Activated CD4-positive, alpha-beta memory T cell treated with anti-CD3 and anti-CD28 coated beads, Interleukin-2, amount 10 ng/mL, durations not matched to agents 7 days and 5 days (primary cell): Measurements from ENCODE around the gene PLXND1. TPM values are rescaled to one million over a fixed set of nuclear protein-coding genes. Genes with fewer than 3 reads are reported as not detected.

ENCODE experiments used
- CTCF ChIA-PET: fragments of 350-600 bp; sonication (Branson Sonifier 250); formaldehyde crosslinking; loops from one replicate; lab custom pipeline; 2021; ENCODE audit warnings: antibody characterized with exemption, inconsistent platforms; lab: Charles Lee
- POLR2A ChIA-PET: fragments of 350-600 bp; sonication (Branson Sonifier 250); formaldehyde crosslinking; loops from one replicate; lab custom pipeline; 2021; ENCODE audit warnings: antibody characterized with exemption; lab: Charles Lee
- DNase-seq: peaks from one replicate; pipeline ENCODE4 v3.0.0-alpha.2; 2020
- H3K27ac Mint-ChIP-seq: one replicate; pipeline ENCODE4 v1.8.0; 2021; ENCODE audit warnings: mild to moderate bottlenecking, mixed read lengths
- H3K27me3 Mint-ChIP-seq: one replicate; pipeline ENCODE4 v1.8.0; 2021; ENCODE audit warnings: mixed read lengths
- H3K36me3 Mint-ChIP-seq: one replicate; pipeline ENCODE4 v1.8.0; 2021; ENCODE audit warnings: low read depth, mixed read lengths
- H3K4me1 Mint-ChIP-seq: one replicate; pipeline ENCODE4 v1.8.0; 2021; ENCODE audit warnings: mixed read lengths
- H3K4me3 Mint-ChIP-seq: one replicate; pipeline ENCODE4 v1.8.0; 2021; ENCODE audit warnings: mild to moderate bottlenecking, mixed read lengths
- H3K9me3 Mint-ChIP-seq: one replicate; pipeline ENCODE4 v1.8.0; 2021; ENCODE audit warnings: mixed read lengths
- total RNA-seq, 2 experiments: library from RNA; stranded (reverse); gene quantifications; one replicate each; pipeline ENCODE4 v1.2.3, GENCODE V29; 2021

PLXND1 gene
- total RNA-seq, 2 experiments from 2014 or later, result 13.4 to 18.0 TPM

DNA sequence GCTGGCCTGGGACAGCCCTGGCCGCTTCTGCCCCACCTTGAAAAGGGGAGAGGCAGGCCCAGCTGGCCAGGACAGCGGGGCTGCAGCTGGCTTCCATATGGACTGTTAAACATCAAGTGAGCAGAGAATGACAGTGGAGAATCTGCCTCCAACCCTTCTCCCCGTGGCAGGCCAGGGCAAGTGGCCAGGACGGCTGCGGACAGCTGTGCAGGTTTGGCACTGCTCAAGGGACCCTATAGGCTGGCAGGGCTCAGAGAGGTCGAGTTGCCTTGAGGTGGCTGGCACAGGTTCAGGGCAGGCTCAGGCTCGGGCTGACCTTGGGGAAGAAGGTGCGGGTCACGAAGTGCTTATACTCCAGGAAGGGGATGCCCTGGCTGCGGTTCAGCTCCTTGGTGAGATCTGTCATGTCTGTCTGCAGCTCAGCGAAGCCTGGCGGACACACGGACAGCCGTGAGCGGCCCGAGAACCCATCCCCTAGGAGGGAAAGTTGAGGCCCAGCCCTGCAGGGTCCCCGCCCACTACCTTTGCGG lies 39.2 kb downstream of the PLXND1 start:
- CTCF ChIA-PET, result interaction anchor here (1.4 kb wide), 1 partner anchor 9 kb away, joined by 3 read pairs; no protein-coding TSS in a partner anchor
- POLR2A ChIA-PET, result interaction anchor here (1.3 to 1.5 kb wide), 2 partner anchors 9 to 60 kb away, joined by 3 to 6 read pairs; no protein-coding TSS in a partner anchor
- Mint-ChIP-seq H3K4me1 (peaks cover 2% of the 10 kb centered on the region), H3K27ac (no peak overlapping the region), H3K27me3 (peaks cover 2% of the 10 kb centered on the region), H3K36me3 (no peaks in the 10 kb centered on the region), H3K4me3 (no peak overlapping the region), H3K9me3 (no peaks in the 10 kb centered on the region)
- no peak for DNase-seq

- Mint-ChIP-seq H3K27me3 (peaks cover 2% of the 10 kb centered on the region), H3K4me3 (no peak overlapping the region), H3K9me3 (no peaks in the 10 kb centered on the region), H3K4me1 (peaks cover 2% of the 10 kb centered on the region), H3K36me3 (no peaks in the 10 kb centered on the region), H3K27ac (no peak overlapping the region)
- CTCF ChIA-PET, result no interaction called here
- POLR2A ChIA-PET, result interaction anchor here (1.2 to 1.3 kb wide), 2 partner anchors 11 to 39 kb away, joined by 3 to 5 read pairs; no protein-coding TSS in a partner anchor
- DNase-seq, result no peak
Measured at GRCh38 chr3:129565902-129566301, 40.6 kb downstream of the PLXND1 start.

GRCh38 chr3:129564981-129565644 lies 41.4 kb downstream of the PLXND1 start:
- Mint-ChIP-seq H3K9me3 (no peaks in the 10 kb centered on the region), H3K4me1 (peaks cover 5% of the 10 kb centered on the region), H3K27me3 (peaks cover 5% of the 10 kb centered on the region), H3K27ac (no peak overlapping the region), H3K36me3 (no peaks in the 10 kb centered on the region), H3K4me3 (no peak overlapping the region)
- ChIA-PET CTCF (no interaction called here), POLR2A (interaction anchor here (1.2 to 1.3 kb wide), 2 partner anchors 12 to 40 kb away, joined by 3 to 5 read pairs; no protein-coding TSS in a partner anchor)
- no peak for DNase-seq

DNA sequence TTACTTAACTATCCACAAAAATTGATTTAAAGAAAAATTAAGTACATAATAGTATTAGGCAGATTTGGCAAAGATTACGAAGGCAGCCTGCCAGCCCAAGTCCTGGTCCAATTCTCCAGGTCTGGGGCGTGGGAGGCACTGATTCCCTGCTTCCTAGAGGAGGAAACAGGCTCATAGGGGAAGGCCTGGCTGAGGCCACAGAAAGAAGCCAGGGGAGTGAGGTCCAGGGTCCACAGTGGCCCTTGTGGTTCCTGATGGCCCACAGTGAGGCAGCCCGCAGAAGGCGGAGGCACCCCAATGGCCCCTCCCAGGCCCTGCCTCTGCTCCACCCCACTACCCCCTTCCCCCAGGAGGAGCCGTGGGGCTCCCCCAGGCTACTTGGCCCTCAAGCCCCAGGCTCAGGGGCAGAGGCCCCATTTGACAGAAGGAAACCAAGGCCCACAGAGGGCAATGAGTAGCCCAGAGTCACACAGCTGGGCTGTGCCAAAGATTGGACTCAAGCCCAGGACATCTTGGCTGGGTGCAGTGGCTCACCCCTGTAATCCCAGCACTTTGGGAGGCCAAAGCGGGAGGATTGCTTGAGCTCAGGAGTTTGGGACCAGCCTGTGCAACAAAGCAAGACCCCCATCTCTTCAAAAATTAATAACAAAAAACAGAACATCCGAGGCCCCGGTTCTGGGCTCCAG lies 42.5 kb downstream of the PLXND1 start:
- H3K4me1 Mint-ChIP-seq, result peaks cover 5% of the 10 kb centered on the region
- ChIA-PET CTCF (no interaction called here), POLR2A (no interaction called here)
- no peak overlapping the region for H3K27ac Mint-ChIP-seq
- H3K27me3 Mint-ChIP-seq, result peaks cover 2% of the 10 kb centered on the region
- DNase-seq, result no peak
- no peak overlapping the region for H3K4me3 Mint-ChIP-seq
- no peaks in the 10 kb centered on the region for H3K9me3 Mint-ChIP-seq
- no peaks in the 10 kb centered on the region for H3K36me3 Mint-ChIP-seq

- H3K36me3 Mint-ChIP-seq, result no peaks in the 10 kb centered on the region
- H3K27ac Mint-ChIP-seq, result no peak overlapping the region
- H3K9me3 Mint-ChIP-seq, result no peaks in the 10 kb centered on the region
- H3K27me3 Mint-ChIP-seq, result peaks cover 2% of the 10 kb centered on the region
- H3K4me1 Mint-ChIP-seq, result peaks cover 9% of the 10 kb centered on the region
- DNase-seq, result no peak
- ChIA-PET POLR2A (no interaction called here), CTCF (no interaction called here)
- no peak overlapping the region for H3K4me3 Mint-ChIP-seq
Measured at GRCh38 chr3:129563332-129563731, 43.1 kb downstream of the PLXND1 start.

GRCh38 chr3:129562803-129563202 lies 43.7 kb downstream of the PLXND1 start:
- ChIA-PET CTCF (no interaction called here), POLR2A (interaction anchor here (1.6 kb wide), 1 partner anchor 43 kb away, joined by 4 read pairs; the partner anchor contains the start of gene PLXND1)
- no peaks in the 10 kb centered on the region for H3K36me3 Mint-ChIP-seq
- peaks cover 12% of the 10 kb centered on the region for H3K4me1 Mint-ChIP-seq
- peaks cover 2% of the 10 kb centered on the region for H3K27me3 Mint-ChIP-seq
- H3K9me3 Mint-ChIP-seq, result no peaks in the 10 kb centered on the region
- no peak overlapping the region for H3K27ac Mint-ChIP-seq
- no peak overlapping the region for H3K4me3 Mint-ChIP-seq
- no peak for DNase-seq

- no peaks in the 10 kb centered on the region for H3K9me3 Mint-ChIP-seq
- CTCF ChIA-PET, result no interaction called here
- peaks cover 15% of the 10 kb centered on the region for H3K4me1 Mint-ChIP-seq
- H3K36me3 Mint-ChIP-seq, result no peaks in the 10 kb centered on the region
- POLR2A ChIA-PET, result interaction anchor here (1.6 kb wide), 1 partner anchor 44 kb away, joined by 4 read pairs; the partner anchor contains the start of gene PLXND1
- H3K27me3 Mint-ChIP-seq, result peaks cover 2% of the 10 kb centered on the region
- no peak overlapping the region for H3K4me3 Mint-ChIP-seq
- no peak for DNase-seq
- no peak overlapping the region for H3K27ac Mint-ChIP-seq
Measured at GRCh38 chr3:129561619-129562248, 44.7 kb downstream of the PLXND1 start.

- Mint-ChIP-seq H3K27ac (no peak overlapping the region), H3K9me3 (no peaks in the 10 kb centered on the region), H3K27me3 (peaks cover 2% of the 10 kb centered on the region), H3K4me1 (peaks cover 15% of the 10 kb centered on the region), H3K4me3 (no peak overlapping the region), H3K36me3 (no peaks in the 10 kb centered on the region)
- ChIA-PET CTCF (no interaction called here), POLR2A (interaction anchor here (1.6 kb wide), 1 partner anchor 45 kb away, joined by 4 read pairs; the partner anchor contains the start of gene PLXND1)
- DNase-seq, result no peak
Measured at GRCh38 chr3:129560911-129561594, 45.4 kb downstream of the PLXND1 start.

GRCh38 chr3:129560269-129560787 lies 46.1 kb downstream of the PLXND1 start:
- Mint-ChIP-seq H3K4me1 (peaks cover 15% of the 10 kb centered on the region), H3K36me3 (no peaks in the 10 kb centered on the region), H3K27ac (no peak overlapping the region), H3K27me3 (peaks cover 2% of the 10 kb centered on the region), H3K4me3 (no peak overlapping the region), H3K9me3 (no peaks in the 10 kb centered on the region)
- ChIA-PET POLR2A (no interaction called here), CTCF (no interaction called here)
- DNase-seq, result no peak

GRCh38 chr3:129559565-129560079 lies 46.9 kb downstream of the PLXND1 start:
- H3K27me3 Mint-ChIP-seq, result peaks cover 3% of the 10 kb centered on the region
- no peak for DNase-seq
- no peaks in the 10 kb centered on the region for H3K9me3 Mint-ChIP-seq
- H3K4me3 Mint-ChIP-seq, result no peak overlapping the region
- ChIA-PET POLR2A (interaction anchor here (2.2 kb wide), 1 partner anchor 16 kb away, joined by 11 read pairs; no protein-coding TSS in a partner anchor), CTCF (interaction anchor here (0.6 to 1.4 kb wide), 2 partner anchors 69 to 297 kb away, joined by 3 to 5 read pairs; no protein-coding TSS in a partner anchor)
- no peak overlapping the region for H3K27ac Mint-ChIP-seq
- no peaks in the 10 kb centered on the region for H3K36me3 Mint-ChIP-seq
- H3K4me1 Mint-ChIP-seq, result peaks cover 16% of the 10 kb centered on the region

- ChIA-PET CTCF (interaction anchor here (0.6 to 1.4 kb wide), 3 partner anchors 46 to 297 kb away, joined by 3 to 5 read pairs (median 3); no protein-coding TSS in a partner anchor), POLR2A (interaction anchor here (0.9 to 2.2 kb wide), 2 partner anchors 9 to 17 kb away, joined by 3 to 11 read pairs; no protein-coding TSS in a partner anchor)
- Mint-ChIP-seq H3K27me3 (peaks cover 9% of the 10 kb centered on the region), H3K9me3 (no peaks in the 10 kb centered on the region), H3K4me1 (peaks cover 22% of the 10 kb centered on the region), H3K36me3 (no peaks in the 10 kb centered on the region), H3K4me3 (no peak overlapping the region), H3K27ac (no peak overlapping the region)
- DNase-seq, result no peak
Measured at GRCh38 chr3:129558772-129559564, 47.5 kb downstream of the PLXND1 start.
